ENCODE data around the gene CUEDC1. TPM values are rescaled to one million over a fixed set of nuclear protein-coding genes. Genes with fewer than 3 reads are reported as not detected.

Gene CUEDC1
- total and polyA plus RNA-seq, 2 of the 13 experiments (the other 11 are each of a cell fraction or from before 2014, with no cell fraction given): 7.4 to 12.9 TPM

GRCh38 chr17:57875290-57876022 lies 79.8 kb downstream of the CUEDC1 start (continued):
- TF ChIP-seq DMTF1 (CRISPR knock-in tag; IDR thresholded peaks at IDR 0.05): no peak
- no peak for TF ChIP-seq ZNF512 (CRISPR knock-in tag; IDR thresholded peaks at IDR 0.05)
- TF ChIP-seq TMF1 (CRISPR knock-in tag; IDR thresholded peaks at IDR 0.05; ENCODE audit: low read depth): no peak
- no peak for TF ChIP-seq MXD3 (CRISPR knock-in tag; IDR thresholded peaks at IDR 0.05)
- 0 out of 2 replicates have a peak, but pooled peaks have one; percentile 16 for TF ChIP-seq HMG20A (CRISPR knock-in tag; IDR thresholded peaks at IDR 0.05; ENCODE audit: borderline replicate concordance)
- TF ChIP-seq SNAPC5 (CRISPR knock-in tag; IDR thresholded peaks at IDR 0.05; ENCODE audit: borderline replicate concordance): no peak
- no peak for TF ChIP-seq SMAD1 (CRISPR knock-in tag; IDR thresholded peaks at IDR 0.05; ENCODE audit: borderline replicate concordance, low read depth)
- TF ChIP-seq PHF21A (CRISPR knock-in tag; IDR thresholded peaks at IDR 0.05): peak; percentile 57; the same call in 1 of the 2 replicates
- no peak for TF ChIP-seq ZBTB1 (CRISPR knock-in tag; IDR thresholded peaks at IDR 0.05; ENCODE audit: borderline replicate concordance)
- TF ChIP-seq PCBP1 (IDR thresholded peaks at IDR 0.05; ENCODE audit: borderline replicate concordance, low read depth, low read length): no peak
- TF ChIP-seq ZNF33B (CRISPR knock-in tag; IDR thresholded peaks at IDR 0.05): no peak
- TF ChIP-seq SYNCRIP (IDR thresholded peaks at IDR 0.05; ENCODE audit: insufficient read depth, low read depth, low read length): no peak
- TF ChIP-seq HNRNPUL1 (IDR thresholded peaks at IDR 0.05; ENCODE audit: low read depth, low read length): no peak
- TF ChIP-seq ZNF329 (CRISPR knock-in tag; IDR thresholded peaks at IDR 0.05; ENCODE audit: low read depth): no peak
- TF ChIP-seq HOXA5 (CRISPR knock-in tag; IDR thresholded peaks at IDR 0.05): no peak
- no peak for TF ChIP-seq MTA3 (CRISPR knock-in tag; IDR thresholded peaks at IDR 0.05)
- TF ChIP-seq ZNF775 (CRISPR knock-in tag; IDR thresholded peaks at IDR 0.05; ENCODE audit: borderline replicate concordance): no peak
- TF ChIP-seq NR2F6 (IDR thresholded peaks at IDR 0.05): no peak
- TF ChIP-seq NR2F6 (CRISPR knock-in tag; IDR thresholded peaks at IDR 0.05): peak; percentile 55; the same call in 1 of the 2 replicates
- no peak for TF ChIP-seq ZNF263 (CRISPR knock-in tag; IDR thresholded peaks at IDR 0.05)
- no peak for TF ChIP-seq CREB3 (CRISPR knock-in tag; IDR thresholded peaks at IDR 0.05)

Measured in HepG2 (cell line).